Upper lobe of left lung (tissue), 6 donors: Measurements from ENCODE around the gene CDRT15L2. TPM values are rescaled to one million over a fixed set of nuclear protein-coding genes. Genes with fewer than 3 reads are reported as not detected.
"Not testable (repeated sequence)": the region's sequence is repeated elsewhere in the genome, so short reads cannot be mapped to it uniquely, and the experiment has no call there.

Source experiments
- ATAC-seq, 2 donors: fragments of 200-7000 bp; cut with Tn5 transposase; one replicate each; pipeline ENCODE4 v1.9.1; 2022; ENCODE audit warnings: mild to moderate bottlenecking in 2 of 2, moderate library complexity in 2 of 2; ENCODE audit not compliant: low FRiP score in 2 of 2
- DNase-seq, 2 donors: peaks; one replicate each; pipeline ENCODE4 v3.0.0-alpha.2; 2019 to 2020
- H3K27ac ChIP-seq, 4 donors: fragments of 200-600 bp; sonication (generic); one replicate each; pipeline ENCODE4 v1.5.1; 2016 to 2019
- H3K27me3 ChIP-seq, 4 donors: fragments of 200-600 bp; sonication (generic); one replicate each; pipeline ENCODE4 v1.5.1; 2017 to 2019
- H3K36me3 ChIP-seq, 4 donors: fragments of 200-600 bp; sonication (generic); one replicate each; pipeline ENCODE4 v1.5.1; 2016 to 2019
- H3K4me1 ChIP-seq, 4 donors: fragments of 200-600 bp; sonication (generic); one replicate each; pipeline ENCODE4 v1.5.1; 2018 to 2019
- H3K4me3 ChIP-seq, 4 donors: fragments of 200-600 bp; sonication (generic); one replicate each; pipeline ENCODE4 v1.5.1; 2017 to 2019; ENCODE audit warnings: mild to moderate bottlenecking in 2 of 4, moderate library complexity in 1 of 4
- H3K9me3 ChIP-seq, 4 donors: fragments of 200-600 bp; sonication (generic); one replicate each; pipeline ENCODE4 v1.5.1; 2018 to 2019
- WGBS, 2 donors: methylation state at CpG; one replicate each; pipeline ENCODE4 v1.1.5; 2017 to 2018; 5-methylcytosine and 5-hydroxymethylcytosine counted together
- total RNA-seq, 6 donors: library from RNA; depleted of rRNA in 4 of 6; stranded (reverse); fragments of >200 nt in 4 of 6; gene quantifications; one replicate each; pipeline versions ENCODE4 v1.1.0 to v1.2.1, GENCODE V29; 2016 to 2021
- donor health status: DM: no; HTN: no; CAD: no; lungs with moderate emphysema.
- donor health status: DM: no; HTN: yes; CAD: no; lungs with severe emphysema.

CDRT15L2 gene
- total RNA-seq, result not detected

GRCh38 chr17:20579424-20579823 lies at the start of gene CDRT15L2:
TSS of gene CDRT15L2 (plus strand) at chr17:20579724. CDS start at chr17:20579744, 20 bp downstream.
- WGBS, 2 donors, result 82 to 89% methylated on average over 9 to 12 of the region's 12 CpGs

GRCh38 chr17:20530104-20530503 lies 49.4 kb upstream of the CDRT15L2 start:
- 61 to 92% methylated on average over 2 to 3 of the region's 6 CpGs for WGBS, 2 donors

More at GRCh38 chr17:20579424-20579823, at the start of gene CDRT15L2:
- not testable (repeated sequence) for H3K4me1 ChIP-seq, H3K27me3 ChIP-seq, H3K4me3 ChIP-seq, H3K27ac ChIP-seq, ATAC-seq, H3K36me3 ChIP-seq, H3K9me3 ChIP-seq, DNase-seq

GRCh38 chr17:20532544-20533090 lies 46.9 kb upstream of the CDRT15L2 start:
- DNase-seq, H3K9me3 ChIP-seq: not testable (repeated sequence)

More at GRCh38 chr17:20530104-20530503, 49.4 kb upstream of the CDRT15L2 start:
- ATAC-seq, H3K9me3 ChIP-seq, H3K4me1 ChIP-seq, DNase-seq, H3K36me3 ChIP-seq, H3K27ac ChIP-seq, H3K27me3 ChIP-seq, H3K4me3 ChIP-seq: not testable (repeated sequence)

GRCh38 chr17:20533206-20533605 lies 46.3 kb upstream of the CDRT15L2 start:
- not testable (repeated sequence) for H3K27ac ChIP-seq, H3K36me3 ChIP-seq, H3K4me1 ChIP-seq, ATAC-seq, H3K9me3 ChIP-seq, DNase-seq, H3K27me3 ChIP-seq
- 12 to 20% methylated on average over 8 to 11 of the region's 11 CpGs for WGBS, 2 donors
- H3K4me3 ChIP-seq, result peak overlapping the region in 1 of 4 donors; percentile 27

More at GRCh38 chr17:20532544-20533090, 46.9 kb upstream of the CDRT15L2 start:
- not testable (repeated sequence) for H3K4me1 ChIP-seq, H3K27ac ChIP-seq, H3K27me3 ChIP-seq, H3K36me3 ChIP-seq
- peak overlapping the region in 1 of 4 donors; percentile 27 for H3K4me3 ChIP-seq
- 3% methylated on average over 16 of the region's 31 CpGs; no CpG with 5 or more reads in 1 of the 2 donors for WGBS, 2 donors
- ATAC-seq, result peak in 1 of 2 donors; percentile 77

- not testable (repeated sequence) for ATAC-seq, DNase-seq, H3K9me3 ChIP-seq, H3K27ac ChIP-seq, H3K4me3 ChIP-seq, H3K27me3 ChIP-seq, H3K36me3 ChIP-seq, H3K4me1 ChIP-seq
- WGBS, 2 donors, result 53 to 54% methylated on average over 8 of the region's 8 CpGs
Observed at GRCh38 chr17:20534711-20535550, 44.6 kb upstream of the CDRT15L2 start.

GRCh38 chr17:20540414-20540813 lies 39.1 kb upstream of the CDRT15L2 start:
- H3K27ac ChIP-seq, H3K4me3 ChIP-seq, H3K4me1 ChIP-seq, H3K36me3 ChIP-seq, DNase-seq, ATAC-seq, H3K27me3 ChIP-seq, H3K9me3 ChIP-seq: not testable (repeated sequence)
- WGBS, 2 donors, result 67% methylated on average over 4 of the region's 5 CpGs; no CpG with 5 or more reads in 1 of the 2 donors

GRCh38 chr17:20540865-20541264 lies 38.7 kb upstream of the CDRT15L2 start:
- H3K4me1 ChIP-seq, H3K9me3 ChIP-seq, DNase-seq, H3K36me3 ChIP-seq, H3K27ac ChIP-seq, H3K4me3 ChIP-seq, H3K27me3 ChIP-seq: not testable (repeated sequence)
- 25 to 35% methylated on average over 1 to 2 of the region's 3 CpGs for WGBS, 2 donors
- peak in 1 of 2 donors; percentile 24 for ATAC-seq

GRCh38 chr17:20541853-20542546 lies 37.5 kb upstream of the CDRT15L2 start:
- H3K4me1 ChIP-seq, DNase-seq, H3K4me3 ChIP-seq, H3K27me3 ChIP-seq, H3K36me3 ChIP-seq, H3K9me3 ChIP-seq, H3K27ac ChIP-seq: not testable (repeated sequence)
- WGBS, 2 donors, result 43 to 46% methylated on average over 7 of the region's 7 CpGs
- peak in 1 of 2 donors; percentile 35 for ATAC-seq

- WGBS, 2 donors, result no CpG with 5 or more reads among the region's 5 CpGs
- H3K27ac ChIP-seq, DNase-seq, ATAC-seq, H3K9me3 ChIP-seq, H3K36me3 ChIP-seq, H3K4me3 ChIP-seq, H3K27me3 ChIP-seq, H3K4me1 ChIP-seq: not testable (repeated sequence)
Observed at GRCh38 chr17:20547923-20548322, 31.6 kb upstream of the CDRT15L2 start.

GRCh38 chr17:20552920-20553319 lies 26.6 kb upstream of the CDRT15L2 start:
- DNase-seq (peak in 1 of 2 donors; percentile 50), ATAC-seq (peak in 1 of 2 donors; percentile 46)
- not testable (repeated sequence) for H3K9me3 ChIP-seq, H3K4me1 ChIP-seq, H3K36me3 ChIP-seq, H3K27ac ChIP-seq, H3K27me3 ChIP-seq, H3K4me3 ChIP-seq
- WGBS, 2 donors, result 91% methylated on average over 5 of the region's 6 CpGs; no CpG with 5 or more reads in 1 of the 2 donors

GRCh38 chr17:20554728-20555127 lies 24.8 kb upstream of the CDRT15L2 start:
- not testable (repeated sequence) for H3K9me3 ChIP-seq, H3K27ac ChIP-seq, H3K36me3 ChIP-seq, H3K4me3 ChIP-seq, H3K27me3 ChIP-seq, DNase-seq, H3K4me1 ChIP-seq, ATAC-seq
- WGBS, 2 donors, result 90 to 100% methylated on average over 2 of the region's 4 CpGs

- DNase-seq, result peak in 1 of 2 donors; percentile 57
- WGBS, 2 donors, result 90 to 92% methylated on average over 4 to 7 of the region's 20 CpGs
Observed at GRCh38 chr17:20555135-20556010, 24.2 kb upstream of the CDRT15L2 start.

More at GRCh38 chr17:20555135-20556010, 24.2 kb upstream of the CDRT15L2 start:
- not testable (repeated sequence) for H3K27me3 ChIP-seq, H3K9me3 ChIP-seq, H3K4me1 ChIP-seq, H3K27ac ChIP-seq, H3K36me3 ChIP-seq, H3K4me3 ChIP-seq
- ATAC-seq, result peak; percentile 67 to 76
